Kasumi-1 (cell line): ENCODE results near the gene SLC5A3.

Source experiments
- DNase-seq, 2 experiments: peaks; one replicate each; lab custom pipeline; 2025; lab: John Stamatoyannopoulos, UW

Gene SLC5A3

GRCh38 chr21:34073032-34073748 is at the start of gene SLC5A3, which contains the start of gene MRPS6:
SLC5A3 (plus strand) TSS chr21:34073578; CDS start chr21:34095199, 21,621 bp downstream.
MRPS6 (plus strand) TSS chr21:34073578; CDS start chr21:34073701, 123 bp downstream.
- DNase-seq: peak; percentile 51 to 63

GRCh38 chr21:34023691-34024373 is 49.5 kb upstream of the SLC5A3 start:
- DNase-seq: no peak

- no peak for DNase-seq
These were observed 49.0 kb upstream of the SLC5A3 start for GRCh38 chr21:34024374-34024693.

GRCh38 chr21:34027721-34028461 is 45.5 kb upstream of the SLC5A3 start:
- DNase-seq: no peak

GRCh38 chr21:34029743-34030528 is 43.4 kb upstream of the SLC5A3 start:
- peak in 1 of 2 experiments; percentile 19 for DNase-seq

- DNase-seq: no peak
These were observed 41.5 kb upstream of the SLC5A3 start for GRCh38 chr21:34031835-34032370.

- no peak for DNase-seq
These were observed 38.9 kb upstream of the SLC5A3 start for GRCh38 chr21:34034369-34035014.

GRCh38 chr21:34035619-34036354 is 37.6 kb upstream of the SLC5A3 start:
- no peak for DNase-seq

GRCh38 chr21:34037009-34037795 is 36.2 kb upstream of the SLC5A3 start:
- no peak for DNase-seq

- no peak for DNase-seq
These were observed 33.5 kb upstream of the SLC5A3 start for GRCh38 chr21:34039678-34040382.

GRCh38 chr21:34042735-34043134 is 30.6 kb upstream of the SLC5A3 start:
- DNase-seq: no peak

- DNase-seq: no peak
These were observed 30.0 kb upstream of the SLC5A3 start for GRCh38 chr21:34043333-34043732.

GRCh38 chr21:34046917-34047316 is 26.5 kb upstream of the SLC5A3 start:
- DNase-seq: no peak

- no peak for DNase-seq
These were observed 25.5 kb upstream of the SLC5A3 start for GRCh38 chr21:34047835-34048234.

- no peak for DNase-seq
These were observed 21.2 kb upstream of the SLC5A3 start for GRCh38 chr21:34052171-34052570.

- DNase-seq: no peak
These were observed 19.1 kb upstream of the SLC5A3 start for GRCh38 chr21:34054259-34054658.

- DNase-seq: no peak
These were observed 17.8 kb upstream of the SLC5A3 start for GRCh38 chr21:34055615-34056014.

- peak; percentile 12 to 22 for DNase-seq
These were observed 11.4 kb upstream of the SLC5A3 start for GRCh38 chr21:34061983-34062382.

- no peak for DNase-seq
These were observed 8.4 kb upstream of the SLC5A3 start for GRCh38 chr21:34065027-34065426.
